Loucy (cell line): Measurements from ENCODE around the gene TOX3.

Experiments
- H2AFZ ChIP-seq: fragments of 200-600 bp; sonication (generic); 2 replicates; pipeline ENCODE4 v1.6.0; 2016; ENCODE audit warnings: antibody characterized with exemption, mild to moderate bottlenecking, low read length, moderate library complexity
- H3F3A ChIP-seq: fragments of 200-600 bp; 2 replicates; pipeline ENCODE4 v1.6.0; 2016; ENCODE audit warnings: antibody characterized with exemption, low read depth, mild to moderate bottlenecking
- H3K27me3 ChIP-seq: fragments of 200-600 bp; sonication (generic); 2 replicates; pipeline ENCODE4 v1.6.1; 2014; ENCODE audit warnings: low read length, mild to moderate bottlenecking; ENCODE audit not compliant: insufficient read depth, poor library complexity, severe bottlenecking
- H3K36me3 ChIP-seq: fragments of 200-600 bp; sonication (generic); 2 replicates; pipeline ENCODE4 v1.6.1; 2016; ENCODE audit warnings: low read length; ENCODE audit not compliant: insufficient read depth
- H3K4me1 ChIP-seq: fragments of 200-600 bp; sonication (generic); 2 replicates; pipeline ENCODE4 v1.5.1; 2014; ENCODE audit warnings: low read length, mild to moderate bottlenecking; ENCODE audit not compliant: insufficient read depth, poor library complexity, severe bottlenecking
- H3K4me2 ChIP-seq: fragments of 200-600 bp; sonication (generic); 2 replicates; pipeline ENCODE4 v1.6.0; 2014; ENCODE audit warnings: antibody characterized with exemption, low read length, low read depth, mild to moderate bottlenecking; ENCODE audit not compliant: poor library complexity, severe bottlenecking
- H3K4me3 ChIP-seq: fragments of 200-600 bp; sonication (generic); 2 replicates; pipeline ENCODE4 v1.5.1; 2014; ENCODE audit warnings: low read length, mild to moderate bottlenecking, mixed read lengths; ENCODE audit not compliant: poor library complexity, severe bottlenecking
- H3K79me2 ChIP-seq: fragments of 200-600 bp; sonication (generic); 2 replicates; pipeline ENCODE4 v1.6.1; 2014; ENCODE audit warnings: low read length; ENCODE audit not compliant: insufficient read depth
- H3K9ac ChIP-seq: fragments of 200-600 bp; sonication (generic); 2 replicates; pipeline ENCODE4 v1.6.0; 2014; ENCODE audit warnings: mild to moderate bottlenecking, low read depth, low read length, moderate library complexity; ENCODE audit not compliant: poor library complexity, severe bottlenecking
- H3K9me2 ChIP-seq: fragments of 200-600 bp; sonication (generic); replicated peaks from 2 replicates; pipeline ENCODE4 v1.6.1; 2016; ENCODE audit warnings: low read depth, low read length, mixed read lengths
- H3K9me3 ChIP-seq: fragments of 200-600 bp; sonication (generic); 2 replicates; pipeline ENCODE4 v1.6.1; 2014; ENCODE audit warnings: mild to moderate bottlenecking, antibody characterized with exemption, low read length, low read depth; ENCODE audit not compliant: insufficient read depth
- H4K20me1 ChIP-seq: fragments of 200-600 bp; sonication (generic); 2 replicates; pipeline ENCODE4 v1.6.0; 2014; ENCODE audit warnings: antibody characterized with exemption, low read length, mild to moderate bottlenecking; ENCODE audit not compliant: insufficient read depth, poor library complexity, severe bottlenecking
- CTCF ChIP-seq: fragments of 200-600 bp; sonication (generic); conservative IDR thresholded peaks from 2 replicates; pipeline ENCODE4 v1.5.1; 2014; ENCODE audit warnings: mild to moderate bottlenecking, antibody characterized with exemption, low read length
- EZH2phosphoT487 ChIP-seq: fragments of 200-600 bp; IDR thresholded peaks from 2 replicates; pipeline ENCODE4 v1.6.1; 2018; ENCODE audit warnings: antibody characterized with exemption, mild to moderate bottlenecking, moderate library complexity, borderline replicate concordance

The TOX3 gene

GRCh38 chr16:52471650-52472370 lies 75.1 kb downstream of the TOX3 start:
- Histone ChIP-seq H4K20me1 (no peaks in the 10 kb centered on the region), H3K9me3 (no peaks in the 10 kb centered on the region), H3K36me3 (no peaks in the 10 kb centered on the region), H3K9me2 (no peaks in the 10 kb centered on the region), H3K79me2 (no peaks in the 10 kb centered on the region), H3K9ac (no peak overlapping the region), H3K4me2 (no peak overlapping the region), H3K4me3 (no peak overlapping the region), H3F3A (no peaks in the 10 kb centered on the region), H3K4me1 (no peaks in the 10 kb centered on the region), H2AFZ (no peak overlapping the region), H3K27me3 (no peaks in the 10 kb centered on the region)
- TF ChIP-seq CTCF = no peak
- TF ChIP-seq EZH2phosphoT487 = no peak

- TF ChIP-seq EZH2phosphoT487 (no peak), CTCF (no peak)
- Histone ChIP-seq H3K4me1 (no peaks in the 10 kb centered on the region), H3K9me2 (no peaks in the 10 kb centered on the region), H3K4me2 (no peak overlapping the region), H3K36me3 (no peaks in the 10 kb centered on the region), H2AFZ (no peak overlapping the region), H3K27me3 (no peaks in the 10 kb centered on the region), H4K20me1 (no peaks in the 10 kb centered on the region), H3K9me3 (no peaks in the 10 kb centered on the region), H3K79me2 (no peaks in the 10 kb centered on the region), H3K4me3 (no peak overlapping the region), H3K9ac (no peak overlapping the region), H3F3A (no peaks in the 10 kb centered on the region)
Observed at GRCh38 chr16:52470585-52470984, 76.4 kb downstream of the TOX3 start.

- Histone ChIP-seq H3K79me2 (no peaks in the 10 kb centered on the region), H4K20me1 (no peaks in the 10 kb centered on the region), H3K9ac (no peak overlapping the region), H3K4me2 (no peak overlapping the region), H3F3A (no peaks in the 10 kb centered on the region), H3K36me3 (no peaks in the 10 kb centered on the region), H3K9me3 (no peaks in the 10 kb centered on the region), H3K27me3 (no peaks in the 10 kb centered on the region), H3K4me1 (no peaks in the 10 kb centered on the region), H3K4me3 (no peak overlapping the region), H2AFZ (no peak overlapping the region), H3K9me2 (no peaks in the 10 kb centered on the region)
- no peak for TF ChIP-seq CTCF
- TF ChIP-seq EZH2phosphoT487 = no peak
Observed at GRCh38 chr16:52469775-52470174, 77.2 kb downstream of the TOX3 start.
